Measurements from ENCODE around the gene MUCL3. TPM values are rescaled to one million over a fixed set of nuclear protein-coding genes. Genes with fewer than 3 reads are reported as not detected.

The MUCL3 gene
- total RNA-seq, 1 experiment from 2014 or later = 0.15 TPM

- TF ChIP-seq, protein P1, sequence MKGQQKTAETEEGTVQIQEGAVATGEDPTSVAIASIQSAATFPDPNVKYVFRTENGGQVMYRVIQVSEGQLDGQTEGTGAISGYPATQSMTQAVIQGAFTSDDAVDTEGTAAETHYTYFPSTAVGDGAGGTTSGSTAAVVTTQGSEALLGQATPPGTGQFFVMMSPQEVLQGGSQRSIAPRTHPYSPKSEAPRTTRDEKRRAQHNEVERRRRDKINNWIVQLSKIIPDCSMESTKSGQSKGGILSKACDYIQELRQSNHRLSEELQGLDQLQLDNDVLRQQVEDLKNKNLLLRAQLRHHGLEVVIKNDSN (CRISPR knock-in tag; IDR thresholded peaks at IDR 0.05) = no peak
- TF ChIP-seq MLX (CRISPR knock-in tag; IDR thresholded peaks at IDR 0.05) = no peak
Observed at GRCh38 chr6:30985490-30985889, 44.7 kb downstream of the MUCL3 start (continued).

GRCh38 chr6:30987304-30987703 lies 46.5 kb downstream of the MUCL3 start:
- no peak overlapping the region for H3K4me3 Mint-ChIP-seq
- no peak for ATAC-seq
- H3K9me3 Mint-ChIP-seq = peaks cover 7% of the 10 kb centered on the region; the same call in 1 of the 2 replicates
- TF ChIP-seq ZNF138 (CRISPR knock-in tag; conservative IDR thresholded peaks at IDR 0.05) (no peak), ESRRA (CRISPR knock-in tag; IDR thresholded peaks at IDR 0.05; ENCODE audit: borderline replicate concordance) (no peak), IRF2 (CRISPR knock-in tag; IDR thresholded peaks at IDR 0.05; ENCODE audit: borderline replicate concordance, low read depth) (no peak), ATF3 (CRISPR knock-in tag; conservative IDR thresholded peaks at IDR 0.05) (no peak)
- CTCF ChIA-PET = no interaction called here
- H3K36me3 Mint-ChIP-seq = no peaks in the 10 kb centered on the region
- no peaks in the 10 kb centered on the region; the same call in none of the 2 replicates for H3K27me3 Mint-ChIP-seq (ENCODE audit: low read depth)
- H3K27ac Mint-ChIP-seq = no peak overlapping the region
- POLR2A ChIA-PET = no interaction called here
- no peak for DNase-seq (ENCODE audit: low spot score)
- H3K4me1 Mint-ChIP-seq = peaks cover 18% of the 10 kb centered on the region

- TF ChIP-seq OVOL2 (CRISPR knock-in tag; IDR thresholded peaks at IDR 0.05; ENCODE audit: borderline replicate concordance) (no peak), ATF3 (CRISPR knock-in tag; conservative IDR thresholded peaks at IDR 0.05) (no peak), HMGXB4 (CRISPR knock-in tag; IDR thresholded peaks at IDR 0.05) (no peak), CDX4 (CRISPR knock-in tag; IDR thresholded peaks at IDR 0.05; ENCODE audit: borderline replicate concordance) (no peak), ZNF219 (CRISPR knock-in tag; IDR thresholded peaks at IDR 0.05; ENCODE audit: borderline replicate concordance) (no peak), ZNF263 (CRISPR knock-in tag; IDR thresholded peaks at IDR 0.05; ENCODE audit: low read depth) (no peak), JUN (CRISPR knock-in tag; IDR thresholded peaks at IDR 0.05) (no peak), RORB (CRISPR knock-in tag; IDR thresholded peaks at IDR 0.05) (no peak)
- TF ChIP-seq, protein P2, sequence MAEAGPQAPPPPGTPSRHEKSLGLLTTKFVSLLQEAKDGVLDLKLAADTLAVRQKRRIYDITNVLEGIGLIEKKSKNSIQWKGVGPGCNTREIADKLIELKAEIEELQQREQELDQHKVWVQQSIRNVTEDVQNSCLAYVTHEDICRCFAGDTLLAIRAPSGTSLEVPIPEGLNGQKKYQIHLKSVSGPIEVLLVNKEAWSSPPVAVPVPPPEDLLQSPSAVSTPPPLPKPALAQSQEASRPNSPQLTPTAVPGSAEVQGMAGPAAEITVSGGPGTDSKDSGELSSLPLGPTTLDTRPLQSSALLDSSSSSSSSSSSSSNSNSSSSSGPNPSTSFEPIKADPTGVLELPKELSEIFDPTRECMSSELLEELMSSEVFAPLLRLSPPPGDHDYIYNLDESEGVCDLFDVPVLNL (CRISPR knock-in tag; IDR thresholded peaks at IDR 0.05; ENCODE audit: borderline replicate concordance, low read depth) = no peak
- TF ChIP-seq, protein P3, sequence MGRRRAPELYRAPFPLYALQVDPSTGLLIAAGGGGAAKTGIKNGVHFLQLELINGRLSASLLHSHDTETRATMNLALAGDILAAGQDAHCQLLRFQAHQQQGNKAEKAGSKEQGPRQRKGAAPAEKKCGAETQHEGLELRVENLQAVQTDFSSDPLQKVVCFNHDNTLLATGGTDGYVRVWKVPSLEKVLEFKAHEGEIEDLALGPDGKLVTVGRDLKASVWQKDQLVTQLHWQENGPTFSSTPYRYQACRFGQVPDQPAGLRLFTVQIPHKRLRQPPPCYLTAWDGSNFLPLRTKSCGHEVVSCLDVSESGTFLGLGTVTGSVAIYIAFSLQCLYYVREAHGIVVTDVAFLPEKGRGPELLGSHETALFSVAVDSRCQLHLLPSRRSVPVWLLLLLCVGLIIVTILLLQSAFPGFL (CRISPR knock-in tag; IDR thresholded peaks at IDR 0.05; ENCODE audit: borderline replicate concordance) = no peak
- no peak overlapping the region for H3K4me3 Mint-ChIP-seq
- no peaks in the 10 kb centered on the region for H3K36me3 Mint-ChIP-seq
- DNase-seq (ENCODE audit: low spot score) (no peak), ATAC-seq (no peak)
- H3K4me1 Mint-ChIP-seq = peaks cover 12% of the 10 kb centered on the region
- ChIA-PET CTCF (interaction anchor here (0.5 to 1.2 kb wide), 3 partner anchors 46 to 139 kb away, joined by 3 to 4 read pairs (median 3); partner anchors contain the start of gene MUCL3), POLR2A (no interaction called here)
- peaks cover 7% of the 10 kb centered on the region; the same call in 1 of the 2 replicates for H3K9me3 Mint-ChIP-seq
- no peak overlapping the region for H3K27ac Mint-ChIP-seq
- H3K27me3 Mint-ChIP-seq (ENCODE audit: low read depth) = no peaks in the 10 kb centered on the region; the same call in none of the 2 replicates
Observed at GRCh38 chr6:30988209-30988825, 47.5 kb downstream of the MUCL3 start.
